GM23338 (cell line): ENCODE data around the gene ETAA1. TPM values are rescaled to one million over a fixed set of nuclear protein-coding genes. Genes with fewer than 3 reads are reported as not detected.

Experiments
- ATAC-seq: fragments of 200-7000 bp; cut with Tn5 transposase; 3 replicates; pipeline ENCODE4 v1.9.1; 2020
- DNase-seq: peaks from one replicate; pipeline ENCODE4 v3.0.0-alpha.2; 2015; ENCODE audit warnings: low spot score
- H2AFZ ChIP-seq: fragments of 200-600 bp; sonication (generic); 2 replicates; pipeline ENCODE4 v1.8.0; 2016; ENCODE audit warnings: antibody characterized with exemption, mild to moderate bottlenecking, moderate library complexity
- H3F3A ChIP-seq: fragments of 200-600 bp; sonication (generic); replicated peaks from 2 replicates; pipeline ENCODE4 v1.8.0; 2017; ENCODE audit warnings: antibody characterized with exemption, mixed run types, low read depth
- H3K27ac ChIP-seq: fragments of 200-600 bp; sonication (generic); 2 replicates; pipeline ENCODE4 v1.6.1; 2016; ENCODE audit warnings: low read depth
- H3K27me3 ChIP-seq: fragments of 200-600 bp; sonication (generic); 2 replicates; pipeline ENCODE4 v1.8.0; 2016; ENCODE audit warnings: mild to moderate bottlenecking, mixed run types, moderate library complexity; ENCODE audit not compliant: insufficient read depth
- H3K36me3 ChIP-seq: fragments of 200-600 bp; sonication (generic); 2 replicates; pipeline ENCODE4 v1.8.0; 2016; ENCODE audit warnings: mild to moderate bottlenecking; ENCODE audit not compliant: insufficient read depth
- H3K4me1 ChIP-seq: fragments of 200-600 bp; sonication (generic); 2 replicates; pipeline ENCODE4 v1.8.0; 2016; ENCODE audit warnings: mild to moderate bottlenecking, moderate library complexity; ENCODE audit not compliant: insufficient read depth
- H3K4me2 ChIP-seq: fragments of 200-600 bp; sonication (generic); 2 replicates; pipeline ENCODE4 v1.7.1; 2017; ENCODE audit warnings: mixed run types
- H3K4me3 ChIP-seq: fragments of 200-600 bp; sonication (generic); 2 replicates; pipeline ENCODE4 v1.6.1; 2016; ENCODE audit warnings: mixed run types
- H3K79me2 ChIP-seq: fragments of 200-600 bp; sonication (generic); replicated peaks from 2 replicates; pipeline ENCODE4 v1.8.0; 2017; ENCODE audit warnings: mild to moderate bottlenecking; ENCODE audit not compliant: insufficient read depth
- H3K9me2 ChIP-seq: fragments of 200-600 bp; sonication (generic); 2 replicates; pipeline ENCODE4 v1.8.0; 2017; ENCODE audit not compliant: insufficient read depth
- H4K20me1 ChIP-seq: fragments of 200-600 bp; sonication (generic); replicated peaks from 2 replicates; pipeline ENCODE4 v1.8.0; 2017; ENCODE audit warnings: mild to moderate bottlenecking; ENCODE audit not compliant: insufficient read depth
- H3K27ac Mint-ChIP-seq: 2 replicates; pipeline ENCODE4 v1.8.0; 2020; ENCODE audit warnings: inconsistent platforms, mild to moderate bottlenecking, moderate library complexity, mixed read lengths
- H3K27me3 Mint-ChIP-seq: 3 replicates; pipeline ENCODE4 v1.8.0; 2022; ENCODE audit warnings: low read depth, mild to moderate bottlenecking, moderate library complexity, mixed read lengths, inconsistent platforms; ENCODE audit not compliant: insufficient read depth, poor library complexity
- H3K36me3 Mint-ChIP-seq: 3 replicates; pipeline ENCODE4 v1.8.0; 2021; ENCODE audit warnings: low read depth, mild to moderate bottlenecking, inconsistent platforms, moderate library complexity, mixed read lengths
- H3K4me1 Mint-ChIP-seq: 3 replicates; pipeline ENCODE4 v1.8.0; 2020; ENCODE audit warnings: mild to moderate bottlenecking, inconsistent platforms, mixed read lengths
- H3K4me3 Mint-ChIP-seq: 3 replicates; pipeline ENCODE4 v1.8.0; 2021; ENCODE audit warnings: moderate library complexity, mild to moderate bottlenecking, inconsistent platforms, mixed read lengths
- H3K9me3 Mint-ChIP-seq: 3 replicates; pipeline ENCODE4 v1.8.0; 2020; ENCODE audit warnings: moderate library complexity, mild to moderate bottlenecking, inconsistent platforms, mixed read lengths
- CREB1 ChIP-seq: fragments of 250-450 bp; sonication (Bioruptor Pico); IDR thresholded peaks from 2 replicates; pipeline ENCODE4 v1.5.0; 2020; ENCODE audit warnings: low read depth, mild to moderate bottlenecking, moderate library complexity
- EZH2 ChIP-seq: fragments of 200-600 bp; sonication (generic); IDR thresholded peaks from one replicate; pipeline ENCODE4 v1.8.0; 2017; ENCODE audit warnings: antibody characterized with exemption, mild to moderate bottlenecking, low read depth; ENCODE audit not compliant: unreplicated experiment
- EZH2phosphoT487 ChIP-seq: fragments of 200-600 bp; sonication (generic); IDR thresholded peaks from one replicate; pipeline ENCODE4 v1.8.1; 2018; ENCODE audit warnings: antibody characterized with exemption; ENCODE audit not compliant: unreplicated experiment
- JUNB ChIP-seq: IDR thresholded peaks from one replicate; pipeline ENCODE4 v1.6.1; 2016; ENCODE audit warnings: antibody characterized with exemption; ENCODE audit not compliant: unreplicated experiment
- NANOG ChIP-seq: IDR thresholded peaks from 2 replicates; pipeline ENCODE4 v1.6.1; 2016; ENCODE audit warnings: antibody characterized with exemption, borderline replicate concordance
- POLR2AphosphoS5 ChIP-seq: IDR thresholded peaks from 2 replicates; pipeline ENCODE4 v1.6.1; 2016; ENCODE audit warnings: antibody characterized with exemption, low read depth
- REST ChIP-seq: IDR thresholded peaks from one replicate; pipeline ENCODE4 v1.6.1; 2018; ENCODE audit warnings: antibody characterized with exemption; ENCODE audit not compliant: unreplicated experiment
- STAT1 ChIP-seq: IDR thresholded peaks from one replicate; pipeline ENCODE4 v1.6.1; 2016; ENCODE audit warnings: antibody characterized with exemption; ENCODE audit not compliant: unreplicated experiment
- ZNF114 ChIP-seq: fragments of 250-450 bp; sonication (Bioruptor Pico); IDR thresholded peaks from 2 replicates; pipeline ENCODE4 v1.5.0; 2020; ENCODE audit warnings: mild to moderate bottlenecking, moderate library complexity
- ZNF462 ChIP-seq: fragments of 250-450 bp; sonication (Bioruptor Pico); IDR thresholded peaks from 2 replicates; pipeline ENCODE4 v1.5.0; 2020; ENCODE audit warnings: mild to moderate bottlenecking, moderate library complexity
- polyA plus RNA-seq: library from polyadenylated mRNA; unstranded; fragments of >200 nt; fragmentation: Nextera tagmentation; extraction: Ambion mirVana; gene quantifications from 2 replicates; pipeline ENCODE4 v1.2.1, GENCODE V29; 2016
- total RNA-seq: library from RNA; depleted of rRNA; stranded (reverse); fragments of >200 nt; shearing (Covaris generic); gene quantifications from 2 replicates; pipeline ENCODE4 v1.2.3, GENCODE V29; 2014

ETAA1 gene
- total and polyA plus RNA-seq, 2 experiments from 2014 or later: 22.2 to 45.5 TPM

- TF ChIP-seq ZNF114 (CRISPR knock-in tag) (no peak), STAT1 (no peak), EZH2 (no peak), NANOG (no peak), JUNB (no peak), CREB1 (CRISPR knock-in tag) (no peak), POLR2AphosphoS5 (no peak), REST (no peak), EZH2phosphoT487 (no peak)
Observed at GRCh38 chr2:67412424-67412823, 15.3 kb downstream of the ETAA1 start (continued).

- Histone ChIP-seq H3K36me3 (peaks cover 9% of the 10 kb centered on the region; the same call in 1 of the 2 replicates), H3K27ac (no peak overlapping the region), H3K4me3 (no peak overlapping the region), H4K20me1 (no peaks in the 10 kb centered on the region; the same call in 1 of the 2 replicates), H3K4me2 (no peak overlapping the region), H3K27me3 (no peaks in the 10 kb centered on the region), H3F3A (no peaks in the 10 kb centered on the region), H3K4me1 (no peaks in the 10 kb centered on the region), H3K79me2 (no peaks in the 10 kb centered on the region), H3K9me2 (no peaks in the 10 kb centered on the region), H2AFZ (no peak overlapping the region)
- DNase-seq: no peak
- ATAC-seq: no peak
- peaks cover 6% of the 10 kb centered on the region; the same call in 2 of the 3 replicates for H3K36me3 Mint-ChIP-seq
- H3K9me3 Mint-ChIP-seq: no peaks in the 10 kb centered on the region
- H3K27ac Mint-ChIP-seq: no peak overlapping the region
- peaks cover 3% of the 10 kb centered on the region for H3K27me3 Mint-ChIP-seq
- no peak overlapping the region for H3K4me3 Mint-ChIP-seq
- no peaks in the 10 kb centered on the region for H3K4me1 Mint-ChIP-seq
- TF ChIP-seq ZNF114 (CRISPR knock-in tag) (no peak), NANOG (no peak), STAT1 (no peak), ZNF462 (CRISPR knock-in tag) (no peak), POLR2AphosphoS5 (no peak), REST (no peak), EZH2 (no peak)
Observed at GRCh38 chr2:67414867-67415266, 17.7 kb downstream of the ETAA1 start.
